GM19467 (cell line): Measurements from ENCODE around the gene SNX1.
A peak's percentile ranks its signal among the peaks of the same experiment; 100 is the strongest.
"Not testable (repeated sequence)": the region's sequence is repeated elsewhere in the genome, so short reads cannot be mapped to it uniquely, and the experiment has no call there.

ENCODE experiments used
- ATAC-seq: cut with Tn5 transposase; IDR thresholded peaks from one replicate; pipeline ENCODE4 v1.9.1; 2021; ENCODE audit warnings: mild to moderate bottlenecking, moderate library complexity; ENCODE audit not compliant: unreplicated experiment

The SNX1 gene

GRCh38 chr15:64073496-64073895, 22.3 kb upstream of the SNX1 start:
- not testable (repeated sequence) for ATAC-seq

GRCh38 chr15:64082757-64083156, 13.0 kb upstream of the SNX1 start:
- no peak for ATAC-seq

GRCh38 chr15:64089543-64090280, 6.1 kb upstream of the SNX1 start:
- no peak for ATAC-seq

- ATAC-seq = no peak
Measured at GRCh38 chr15:64090527-64090926, 5.3 kb upstream of the SNX1 start.

- ATAC-seq = no peak
Measured at GRCh38 chr15:64092075-64092820, 3.5 kb upstream of the SNX1 start.

GRCh38 chr15:64092864-64093626, 2.7 kb upstream of the SNX1 start:
- no peak for ATAC-seq

GRCh38 chr15:64093627-64094417, 2.0 kb upstream of the SNX1 start, which contains the start of gene CIAO2A:
Gene CIAO2A (minus strand): TSS chr15:64093838. CDS start chr15:64093768, 70 bp downstream.
- peak; percentile 50 for ATAC-seq

- no peak for ATAC-seq
Measured at GRCh38 chr15:64095431-64095794, 369 bp upstream of the SNX1 start.

GRCh38 chr15:64096668-64097384, 1.0 kb downstream of the SNX1 start:
- no peak for ATAC-seq

- ATAC-seq = no peak
Measured at GRCh38 chr15:64099379-64099778, 3.6 kb downstream of the SNX1 start.

- no peak for ATAC-seq
Measured at GRCh38 chr15:64100958-64101357, 5.2 kb downstream of the SNX1 start.

GRCh38 chr15:64102497-64102896, 6.7 kb downstream of the SNX1 start:
- ATAC-seq = no peak

GRCh38 chr15:64105113-64105704, 9.4 kb downstream of the SNX1 start:
- ATAC-seq = no peak

GRCh38 chr15:64107337-64107736, 11.6 kb downstream of the SNX1 start:
- no peak for ATAC-seq

- ATAC-seq = not testable (repeated sequence)
Measured at GRCh38 chr15:64110108-64110701, 14.4 kb downstream of the SNX1 start.

GRCh38 chr15:64110950-64111678, 15.3 kb downstream of the SNX1 start:
- ATAC-seq = peak; percentile 54

- no peak for ATAC-seq
Measured at GRCh38 chr15:64111679-64112050, 15.9 kb downstream of the SNX1 start.

- ATAC-seq = no peak
Measured at GRCh38 chr15:64112073-64112772, 16.4 kb downstream of the SNX1 start.
